SK-N-SH (cell line): ENCODE results near the gene GHRL. TPM values are rescaled to one million over a fixed set of nuclear protein-coding genes. Genes with fewer than 3 reads are reported as not detected.

ENCODE experiments used
- CTCF ChIA-PET: fragments of 300-600, 350-600 bp; formaldehyde crosslinking; extraction: SDS; loops from one replicate; lab custom pipeline; 2021; lab: Yijun Ruan, JAX
- POLR2A ChIA-PET: fragments of 350-600 bp; sonication (Branson Sonifier 250); formaldehyde crosslinking; extraction: SDS; loops from one replicate; lab custom pipeline; 2020; ENCODE audit warnings: antibody characterized with exemption, inconsistent platforms; lab: Yijun Ruan, JAX
- DNase-seq: peaks from one replicate; pipeline ENCODE4 v3.0.0; 2012
- H2AFZ ChIP-seq: fragments of 200-600 bp; sonication (generic); 2 replicates; pipeline ENCODE4 v1.8.1; 2016; ENCODE audit warnings: antibody characterized with exemption, mild to moderate bottlenecking, low read depth
- H3F3A ChIP-seq: fragments of 200-600 bp; sonication (generic); replicated peaks from 2 replicates; pipeline ENCODE3; 2016; ENCODE audit warnings: antibody characterized with exemption, mild to moderate bottlenecking; ENCODE audit not compliant: insufficient read depth
- H3K27ac ChIP-seq, 2 experiments: fragments of 200-500 bp in 1 of 2; fragments of 200-600 bp in 1 of 2; sonication (Bioruptor generic) in 1 of 2; sonication (generic), shearing (Covaris generic) in 1 of 2; 2 replicates each; pipeline versions ENCODE4 v1.5.1 to v1.6.1; 2014 to 2016; ENCODE audit warnings: low read depth in 2 of 2, inconsistent platforms in 1 of 2, low read length in 1 of 2, mild to moderate bottlenecking in 1 of 2, mixed read lengths in 1 of 2
- H3K27me3 ChIP-seq: fragments of 200-600 bp; sonication (generic), shearing (Covaris generic); 2 replicates; pipeline ENCODE4 v1.6.1; 2016; ENCODE audit warnings: mixed run types; ENCODE audit not compliant: insufficient read depth
- H3K36me3 ChIP-seq, 2 experiments: fragments of 200-500 bp in 1 of 2; fragments of 200-600 bp in 1 of 2; sonication (Bioruptor generic) in 1 of 2; sonication (generic) in 1 of 2; replicated peaks in 1 of 2; 2 replicates each; pipeline versions ENCODE3 to v1.5.1; 2014 to 2016; ENCODE audit warnings: low read length in 1 of 2, mild to moderate bottlenecking in 1 of 2; ENCODE audit not compliant: insufficient read depth in 2 of 2, control insufficient read depth in 1 of 2
- H3K4me1 ChIP-seq, 2 experiments: fragments of 200-500 bp in 1 of 2; fragments of 200-600 bp in 1 of 2; sonication (Bioruptor generic) in 1 of 2; sonication (generic), shearing (Covaris generic) in 1 of 2; 2 replicates each; pipeline versions ENCODE4 v1.5.1 to v1.6.1; 2014 to 2016; ENCODE audit warnings: low read depth in 1 of 2, low read length in 1 of 2, mixed run types in 1 of 2; ENCODE audit not compliant: insufficient read depth in 2 of 2, control insufficient read depth in 1 of 2
- H3K4me2 ChIP-seq: fragments of 200-600 bp; sonication (generic), shearing (Covaris generic); 2 replicates; pipeline ENCODE4 v1.6.1; 2017; ENCODE audit warnings: mixed run types
- H3K4me3 ChIP-seq, 2 experiments: fragments of 200-500 bp in 1 of 2; fragments of 200-600 bp in 1 of 2; sonication (Bioruptor generic) in 1 of 2; sonication (generic), shearing (Covaris generic) in 1 of 2; 2 replicates each; pipeline versions ENCODE4 v1.5.1 to v1.8.1; 2014 to 2016; ENCODE audit warnings: low read depth in 2 of 2, inconsistent platforms in 1 of 2, low read length in 1 of 2, mild to moderate bottlenecking in 1 of 2, mixed read lengths in 1 of 2, moderate library complexity in 1 of 2
- H3K79me2 ChIP-seq: fragments of 200-600 bp; sonication (generic); 2 replicates; pipeline ENCODE4 v1.8.1; 2017; ENCODE audit warnings: mild to moderate bottlenecking; ENCODE audit not compliant: insufficient read depth
- H3K9ac ChIP-seq: fragments of 200-600 bp; sonication (generic); 2 replicates; pipeline ENCODE4 v1.6.1; 2017; ENCODE audit warnings: mixed run types
- H3K9me2 ChIP-seq: fragments of 200-600 bp; sonication (generic); 2 replicates; pipeline ENCODE4 v1.6.1; 2017; ENCODE audit warnings: mixed run types
- H3K9me3 ChIP-seq: fragments of 200-600 bp; sonication (generic); 2 replicates; pipeline ENCODE4 v1.6.1; 2017; ENCODE audit warnings: mixed run types, mild to moderate bottlenecking, moderate library complexity
- H4K20me1 ChIP-seq: fragments of 200-600 bp; sonication (generic); 2 replicates; pipeline ENCODE4 v1.6.1; 2017; ENCODE audit warnings: mild to moderate bottlenecking, mixed run types; ENCODE audit not compliant: insufficient read depth
- CHD2 ChIP-seq: fragments of 150-350 bp; IDR thresholded peaks from 2 replicates; pipeline ENCODE4 v1.6.1; 2018; ENCODE audit warnings: low read length; ENCODE audit not compliant: partially characterized antibody
- CTCF ChIP-seq: fragments of 200-600 bp; sonication (generic); IDR thresholded peaks from 2 replicates; pipeline ENCODE4 v1.6.1; 2017; ENCODE audit warnings: antibody characterized with exemption, mild to moderate bottlenecking, moderate library complexity
- EZH2phosphoT487 ChIP-seq: fragments of 200-600 bp; sonication (generic); IDR thresholded peaks from 2 replicates; pipeline ENCODE4 v1.6.1; 2017; ENCODE audit warnings: low read depth, mixed run types, mild to moderate bottlenecking, antibody characterized with exemption, moderate library complexity, borderline replicate concordance
- GABPA ChIP-seq: IDR thresholded peaks from 2 replicates; pipeline ENCODE4 v1.4.0; 2012; ENCODE audit warnings: low read depth, mild to moderate bottlenecking
- GATA2 ChIP-seq: sonication (generic); formaldehyde crosslinking; IDR thresholded peaks from 2 replicates; pipeline ENCODE4 v1.5.0; 2020; ENCODE audit warnings: mild to moderate bottlenecking, missing genetic modification reagents
- JUND ChIP-seq: IDR thresholded peaks from 2 replicates; pipeline ENCODE4 v1.4.0; 2012
- MAX ChIP-seq: IDR thresholded peaks from 2 replicates; pipeline ENCODE4 v1.4.0; 2012; ENCODE audit warnings: low read depth
- MXI1 ChIP-seq: IDR thresholded peaks from 2 replicates; pipeline ENCODE4 v1.6.1; 2012; ENCODE audit warnings: mild to moderate bottlenecking, low read depth, low read length, improper control_type of control experiment
- NRF1 ChIP-seq: IDR thresholded peaks from 2 replicates; pipeline ENCODE4 v1.6.1; 2012; ENCODE audit warnings: low read depth, mild to moderate bottlenecking, low read length
- RAD21 ChIP-seq: IDR thresholded peaks from 2 replicates; pipeline ENCODE4 v1.6.1; 2012; ENCODE audit warnings: mild to moderate bottlenecking, low read length
- RCOR1 ChIP-seq: fragments of 150-350 bp; IDR thresholded peaks from 2 replicates; pipeline ENCODE4 v1.6.1; 2017; ENCODE audit warnings: antibody characterized with exemption, low read length
- RFX5 ChIP-seq: IDR thresholded peaks from 2 replicates; pipeline ENCODE4 v1.6.1; 2012; ENCODE audit warnings: mild to moderate bottlenecking, improper control_type of control experiment, low read length
- RXRA ChIP-seq: IDR thresholded peaks from 2 replicates; pipeline ENCODE4 v1.4.0; 2012; ENCODE audit warnings: low read depth, mild to moderate bottlenecking, borderline replicate concordance
- SIN3A ChIP-seq: IDR thresholded peaks from 2 replicates; pipeline ENCODE4 v1.6.1; 2012; ENCODE audit warnings: low read depth, mild to moderate bottlenecking, low read length, moderate library complexity, borderline replicate concordance
- SMC3 ChIP-seq: IDR thresholded peaks from 2 replicates; pipeline ENCODE4 v1.6.1; 2012; ENCODE audit warnings: low read depth, low read length, improper control_type of control experiment
- TEAD4 ChIP-seq: IDR thresholded peaks from 2 replicates; pipeline ENCODE4 v1.4.0; 2012; ENCODE audit warnings: mild to moderate bottlenecking, borderline replicate concordance; ENCODE audit not compliant: insufficient read depth
- YY1 ChIP-seq: IDR thresholded peaks from 2 replicates; pipeline ENCODE4 v1.4.0; 2012; ENCODE audit warnings: low read depth, mild to moderate bottlenecking
- WGBS: methylation state at CpG from one replicate; pipeline ENCODE4 v1.1.6; 2017; ENCODE audit warnings: low lambda C conversion rate; 5-methylcytosine and 5-hydroxymethylcytosine counted together
- polyA plus RNA-seq, 3 experiments: library from polyadenylated mRNA; depleted of rRNA; stranded (reverse); fragments of >200 nt; gene quantifications; 2 replicates each; pipeline ENCODE4 v1.2.3, GENCODE V29; 2012

Gene GHRL
- polyA plus RNA-seq, 1 of the 3 experiments (the other 2 are of a cell fraction) = not detected

- no peak overlapping the region for H2AFZ ChIP-seq
- ChIA-PET CTCF (no interaction called here), POLR2A (interaction anchor here (0.6 kb wide), 1 partner anchor 11 kb away, joined by 4 read pairs; no protein-coding TSS in a partner anchor)
- H3K9ac ChIP-seq = no peak overlapping the region
- H3K4me1 ChIP-seq = peaks cover 0 to 3% of the 10 kb centered on the region in 2 experiments; a peak in 1 of 4 replicates
- WGBS = 97% methylated on average over 7 of the region's 7 CpGs
- H3K27me3 ChIP-seq = no peaks in the 10 kb centered on the region
- H3F3A ChIP-seq = no peaks in the 10 kb centered on the region
- no peak overlapping the region for H3K4me2 ChIP-seq
- H3K27ac ChIP-seq = no peak overlapping the region
- no peaks in the 10 kb centered on the region for H3K9me3 ChIP-seq
- no peak overlapping the region for H3K4me3 ChIP-seq
- H3K36me3 ChIP-seq = peaks cover 29 to 32% of the 10 kb centered on the region in 2 experiments
- TF ChIP-seq CHD2 (no peak), RFX5 (no peak), GABPA (no peak), NRF1 (no peak), RXRA (no peak), JUND (no peak), MXI1 (no peak), RCOR1 (no peak), SIN3A (no peak), YY1 (no peak), TEAD4 (no peak), EZH2phosphoT487 (no peak), RAD21 (no peak), MAX (no peak)
- H3K79me2 ChIP-seq = peaks cover 91% of the 10 kb centered on the region
- DNase-seq = no peak
- H4K20me1 ChIP-seq = 0 out of 2 replicates have a peak, but pooled peaks cover 12% of the 10 kb centered on the region
- H3K9me2 ChIP-seq = no peaks in the 10 kb centered on the region
These were observed 36.9 kb downstream of the GHRL start for GRCh38 chr3:10255835-10256234.

GRCh38 chr3:10253731-10254130, 39.0 kb downstream of the GHRL start:
- no peak for DNase-seq
- H3K4me2 ChIP-seq = no peak overlapping the region
- peaks cover 15% of the 10 kb centered on the region; the same call in 1 of the 2 replicates for H4K20me1 ChIP-seq
- H3K9me2 ChIP-seq = no peaks in the 10 kb centered on the region
- no peak overlapping the region for H3K4me3 ChIP-seq
- TF ChIP-seq SMC3 (no peak), RCOR1 (no peak), CTCF (no peak), GATA2 (CRISPR knock-in tag) (no peak)
- no peak overlapping the region for H2AFZ ChIP-seq
- no peaks in the 10 kb centered on the region for H3K27me3 ChIP-seq
- H3K4me1 ChIP-seq = peaks cover 9 to 11% of the 10 kb centered on the region in 2 experiments; a peak in 3 of 4 replicates
- ChIA-PET POLR2A (no interaction called here), CTCF (interaction anchor here (1.7 to 2.4 kb wide), 2 partner anchors 10 to 33 kb away, joined by 5 to 6 read pairs; no protein-coding TSS in a partner anchor)
- 100% methylated on average over 1 of the region's 3 CpGs for WGBS
- peaks cover 20 to 21% of the 10 kb centered on the region in 2 experiments for H3K36me3 ChIP-seq
- H3K79me2 ChIP-seq = peaks cover 98% of the 10 kb centered on the region
- H3K9me3 ChIP-seq = no peaks in the 10 kb centered on the region
- no peaks in the 10 kb centered on the region for H3F3A ChIP-seq
- H3K27ac ChIP-seq = no peak overlapping the region
- no peak overlapping the region for H3K9ac ChIP-seq
